GM18909 (cell line): Measurements from ENCODE around the gene NHP2.
A peak's percentile ranks its signal among the peaks of the same experiment; 100 is the strongest.
"Not testable (repeated sequence)": the region's sequence is repeated elsewhere in the genome, so short reads cannot be mapped to it uniquely, and the experiment has no call there.

ENCODE experiments used
- ATAC-seq: cut with Tn5 transposase; IDR thresholded peaks from one replicate; pipeline ENCODE4 v1.9.1; 2021; ENCODE audit warnings: mild to moderate bottlenecking; ENCODE audit not compliant: unreplicated experiment, poor library complexity

NHP2 gene

DNA sequence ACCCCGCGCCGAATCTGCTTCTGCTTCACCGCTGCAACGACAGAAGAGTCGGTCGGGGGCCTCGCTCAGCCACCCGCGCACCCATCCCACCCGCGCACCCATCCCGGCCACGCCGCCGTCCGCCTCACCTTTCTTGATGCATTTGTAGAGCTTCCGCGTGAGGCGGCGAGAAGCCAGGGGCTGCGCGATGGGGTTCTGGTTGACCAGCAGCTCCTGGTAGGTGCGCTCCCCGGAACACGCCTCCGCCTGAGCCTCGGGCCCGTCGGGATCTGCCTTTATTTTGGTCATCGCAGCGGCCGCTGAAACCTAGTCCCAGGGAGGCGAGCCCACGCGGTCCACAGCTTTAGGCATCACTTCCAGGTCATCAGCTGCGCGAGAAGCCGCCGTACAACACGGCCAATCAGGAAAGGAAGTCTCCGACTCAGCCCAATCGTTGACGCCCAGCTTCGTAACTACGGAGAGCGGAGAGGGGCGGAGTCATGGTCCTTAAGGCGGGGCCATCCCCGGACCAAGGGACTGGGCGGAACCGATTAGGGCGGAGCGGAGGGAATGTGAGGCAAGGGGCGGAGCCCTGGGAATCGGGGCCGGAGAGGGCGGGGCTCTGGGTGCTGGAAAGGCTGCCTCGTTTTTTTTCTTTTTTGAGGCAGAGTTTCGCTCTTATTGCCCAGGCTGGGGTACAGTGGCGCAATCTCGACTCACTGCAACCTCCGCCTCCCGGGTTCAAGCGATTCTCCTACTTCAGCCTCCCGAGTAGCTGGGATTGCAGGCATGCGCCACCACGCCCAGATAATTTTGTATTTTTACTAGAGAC is at the start of gene NHP2:
NHP2 (minus strand) TSS at position 356 of the 811 bp plus-strand sequence; CDS start at position 288, 68 bp downstream.
- peak; percentile 99 for ATAC-seq

GRCh38 chr5:178202541-178202940 is 48.9 kb upstream of the NHP2 start:
- ATAC-seq: no peak

DNA sequence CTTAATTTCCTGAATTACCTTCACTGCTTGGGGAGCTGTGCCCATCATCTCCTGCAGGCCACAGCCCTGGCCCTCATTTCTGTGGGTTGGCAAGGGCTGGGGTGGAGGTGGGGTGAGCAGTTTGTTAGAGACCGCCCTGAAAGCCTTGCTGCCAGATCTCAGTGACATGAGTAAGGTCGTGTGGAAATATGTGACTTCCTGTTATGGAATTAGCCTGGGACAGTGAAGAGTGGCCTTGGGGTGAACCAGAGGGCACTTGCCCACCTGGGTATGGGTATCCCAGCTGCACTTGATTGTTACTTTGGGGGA is 48.2 kb upstream of the NHP2 start:
- no peak for ATAC-seq

- ATAC-seq: no peak
These were observed 47.7 kb upstream of the NHP2 start for GRCh38 chr5:178201221-178201926.

GRCh38 chr5:178199581-178200434 is 46.1 kb upstream of the NHP2 start:
- ATAC-seq: no peak

DNA sequence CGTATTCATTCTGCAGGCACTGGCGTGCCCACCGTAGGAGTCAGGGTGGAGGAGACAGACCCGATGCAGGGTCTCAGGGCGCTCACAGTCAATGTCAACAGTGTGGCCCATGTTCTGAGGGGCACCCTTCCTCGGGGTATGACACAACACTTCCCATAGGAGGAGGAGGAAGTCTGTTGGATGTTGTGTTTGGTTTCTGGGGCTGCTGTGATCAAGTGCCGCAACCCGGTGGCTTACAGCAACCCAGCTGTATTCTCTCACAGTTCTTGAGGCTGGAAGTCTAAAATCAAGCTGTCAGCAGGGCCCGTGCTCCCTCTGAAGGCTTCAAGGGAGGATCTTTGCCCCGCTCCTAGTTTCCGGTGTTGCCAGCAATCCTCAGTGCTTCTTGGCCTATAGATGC is 45.0 kb upstream of the NHP2 start:
- ATAC-seq: no peak

DNA sequence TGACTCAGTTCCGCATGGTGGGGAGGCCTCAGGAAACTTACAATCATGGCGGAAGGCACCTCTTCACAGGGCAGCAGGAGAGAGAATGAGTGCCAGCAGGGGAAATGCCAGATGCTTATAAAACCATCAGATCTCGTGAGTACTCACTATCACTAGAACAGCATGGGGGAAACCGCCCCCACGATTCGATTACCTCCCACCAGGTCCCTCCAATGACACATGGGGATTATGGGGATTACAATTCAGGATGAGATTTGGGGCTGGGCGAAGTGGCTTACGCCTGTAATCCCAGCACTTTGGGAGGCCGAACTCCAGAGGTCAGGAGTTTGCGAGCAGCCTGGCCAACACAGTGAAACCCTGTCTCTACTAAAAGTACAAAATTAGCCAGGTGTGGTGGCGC is 44.5 kb upstream of the NHP2 start:
- ATAC-seq: not testable (repeated sequence)

DNA sequence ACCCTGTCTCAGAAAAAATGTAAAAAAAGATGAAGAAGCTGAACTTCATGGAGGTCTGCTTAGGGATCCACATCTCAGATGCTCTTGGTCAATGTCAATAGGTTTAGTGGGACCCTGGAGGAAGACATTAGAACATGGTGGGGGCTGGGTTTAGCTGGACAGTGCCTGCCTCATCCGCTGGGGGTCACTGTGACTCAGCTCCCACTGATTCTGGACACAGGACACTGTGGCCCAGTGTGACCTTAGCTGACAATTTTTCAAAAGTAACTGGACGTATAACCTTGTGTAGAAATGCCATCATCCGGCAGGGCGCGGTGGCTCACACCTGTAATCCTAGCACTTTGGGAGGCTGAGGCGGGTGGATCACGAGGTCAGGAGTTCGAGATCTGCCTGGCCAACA is 43.3 kb upstream of the NHP2 start:
- ATAC-seq: no peak

GRCh38 chr5:178196281-178196812 is 42.7 kb upstream of the NHP2 start:
- ATAC-seq: no peak

GRCh38 chr5:178194026-178194425 is 40.3 kb upstream of the NHP2 start:
- no peak for ATAC-seq

DNA sequence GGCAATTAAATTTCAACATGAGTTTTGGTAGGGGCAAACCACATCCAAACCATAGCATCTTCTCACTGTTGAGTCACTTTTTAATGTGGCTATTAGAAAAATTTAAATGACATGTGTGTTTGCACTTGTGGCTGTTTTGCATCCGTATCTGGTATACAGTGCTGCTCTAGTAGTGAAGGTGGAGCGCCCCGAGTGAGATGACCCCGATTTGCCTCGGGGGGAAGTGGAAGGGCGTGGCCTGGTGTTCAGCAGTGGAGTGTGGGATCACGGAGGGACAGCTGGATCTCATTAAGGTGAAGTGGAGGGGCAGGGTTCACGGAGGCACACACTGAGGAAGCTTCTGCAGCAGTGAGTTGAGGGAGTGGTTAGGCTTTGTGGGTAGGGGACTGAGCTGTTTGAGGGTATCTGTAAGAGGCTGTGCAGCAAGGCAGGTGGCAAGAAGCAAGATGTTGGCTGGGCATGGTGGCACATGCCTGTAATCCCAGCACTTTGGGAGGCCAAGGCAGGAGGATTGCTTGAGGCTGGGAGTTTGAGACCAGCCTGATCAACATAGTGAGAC is 39.6 kb upstream of the NHP2 start:
- no peak for ATAC-seq

- ATAC-seq: no peak
These were observed 39.1 kb upstream of the NHP2 start for GRCh38 chr5:178192787-178193186.

GRCh38 chr5:178192244-178192643 is 38.6 kb upstream of the NHP2 start:
- no peak for ATAC-seq

- ATAC-seq: no peak
These were observed 38.0 kb upstream of the NHP2 start for GRCh38 chr5:178191661-178192060.

GRCh38 chr5:178189433-178189832 is 35.7 kb upstream of the NHP2 start:
- no peak for ATAC-seq

DNA sequence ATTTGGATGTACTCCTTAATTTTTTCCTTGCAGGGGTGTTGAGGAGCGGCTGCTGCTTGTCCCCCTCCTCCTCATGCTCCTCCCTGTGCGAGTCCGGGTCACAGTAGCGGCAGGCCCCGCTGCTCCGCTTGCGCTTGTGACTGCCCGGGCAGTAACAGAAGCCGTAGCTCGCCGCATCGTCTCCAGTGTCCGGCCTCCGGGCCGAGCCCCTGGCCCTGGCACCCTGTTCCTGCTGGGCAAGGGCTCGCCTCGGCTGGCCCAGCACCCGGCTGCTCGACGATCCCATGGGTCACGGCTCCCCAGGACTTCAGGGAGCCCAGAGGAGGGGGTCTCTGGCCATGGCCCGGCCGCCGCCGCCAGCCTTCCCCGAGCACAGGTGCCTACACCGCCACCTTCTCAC is 33.3 kb upstream of the NHP2 start, which contains the start of gene GMCL2:
GMCL2 (minus strand) TSS at position 358 of the 400 bp plus-strand sequence; CDS start at position 286, 72 bp downstream.
- ATAC-seq: no peak

- ATAC-seq: no peak
These were observed 32.7 kb upstream of the NHP2 start for GRCh38 chr5:178186427-178186826.

- no peak for ATAC-seq
These were observed 28.6 kb upstream of the NHP2 start for GRCh38 chr5:178182158-178182876.

GRCh38 chr5:178180141-178180863 is 26.6 kb upstream of the NHP2 start:
- no peak for ATAC-seq
